ENCODE measurements around the gene INPP4B. TPM values are rescaled to one million over a fixed set of nuclear protein-coding genes. Genes with fewer than 3 reads are reported as not detected.

INPP4B gene
- total RNA-seq, 4 donors from 2014 or later, result 38.9 to 48.7 (median 44.2) TPM

DNA sequence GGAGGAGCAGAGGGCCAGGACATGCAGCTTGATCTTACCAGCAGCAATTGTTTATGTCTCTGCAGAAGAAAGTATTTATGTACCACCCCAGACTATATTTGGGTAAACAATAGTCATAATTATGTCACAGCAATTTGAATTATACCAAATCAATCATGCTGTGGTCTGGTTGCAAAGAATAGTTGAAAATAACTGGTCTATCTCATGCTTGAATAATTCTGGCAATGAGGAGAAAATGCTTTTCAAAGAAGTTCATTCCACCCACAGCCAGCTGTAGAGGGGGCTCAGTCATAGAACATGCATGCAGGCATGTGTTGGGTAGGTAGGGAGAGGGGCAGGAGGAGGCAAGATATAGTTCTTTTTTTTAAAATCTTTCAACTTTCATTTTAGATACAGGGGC is 810.5 kb downstream of the INPP4B start:
- H3K9me3 ChIP-seq, result no peaks in the 10 kb centered on the region
- H3K27me3 ChIP-seq, result no peaks in the 10 kb centered on the region
- no peak for DNase-seq
- no peaks in the 10 kb centered on the region for H3K36me3 ChIP-seq
- H3K4me1 ChIP-seq, result no peaks in the 10 kb centered on the region
- H3K4me3 ChIP-seq, result no peak overlapping the region
- no peak overlapping the region for H3K27ac ChIP-seq
- TF ChIP-seq POLR2A (IDR thresholded peaks at IDR 0.05), result no peak
- TF ChIP-seq, protein P1, sequence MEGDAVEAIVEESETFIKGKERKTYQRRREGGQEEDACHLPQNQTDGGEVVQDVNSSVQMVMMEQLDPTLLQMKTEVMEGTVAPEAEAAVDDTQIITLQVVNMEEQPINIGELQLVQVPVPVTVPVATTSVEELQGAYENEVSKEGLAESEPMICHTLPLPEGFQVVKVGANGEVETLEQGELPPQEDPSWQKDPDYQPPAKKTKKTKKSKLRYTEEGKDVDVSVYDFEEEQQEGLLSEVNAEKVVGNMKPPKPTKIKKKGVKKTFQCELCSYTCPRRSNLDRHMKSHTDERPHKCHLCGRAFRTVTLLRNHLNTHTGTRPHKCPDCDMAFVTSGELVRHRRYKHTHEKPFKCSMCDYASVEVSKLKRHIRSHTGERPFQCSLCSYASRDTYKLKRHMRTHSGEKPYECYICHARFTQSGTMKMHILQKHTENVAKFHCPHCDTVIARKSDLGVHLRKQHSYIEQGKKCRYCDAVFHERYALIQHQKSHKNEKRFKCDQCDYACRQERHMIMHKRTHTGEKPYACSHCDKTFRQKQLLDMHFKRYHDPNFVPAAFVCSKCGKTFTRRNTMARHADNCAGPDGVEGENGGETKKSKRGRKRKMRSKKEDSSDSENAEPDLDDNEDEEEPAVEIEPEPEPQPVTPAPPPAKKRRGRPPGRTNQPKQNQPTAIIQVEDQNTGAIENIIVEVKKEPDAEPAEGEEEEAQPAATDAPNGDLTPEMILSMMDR (IDR thresholded peaks at IDR 0.05), result no peak

DNA sequence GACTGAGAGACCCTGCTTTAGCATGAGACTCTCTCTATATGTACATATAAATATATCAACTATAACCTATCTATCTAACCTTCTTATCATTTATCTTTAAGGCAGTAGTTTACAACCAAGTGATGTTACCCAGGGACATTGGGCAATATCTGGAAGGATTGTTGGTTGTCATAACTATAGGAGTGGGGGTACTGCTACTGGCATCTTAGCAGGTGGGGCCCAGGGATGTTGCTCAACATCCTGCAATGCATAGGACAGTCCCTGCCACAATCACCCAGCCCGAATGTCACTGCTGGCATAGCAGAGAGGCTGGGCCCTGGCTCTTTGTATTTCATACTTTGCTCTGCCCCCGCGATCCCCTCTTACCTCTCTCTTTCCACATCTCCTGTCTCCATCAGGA is 812.0 kb downstream of the INPP4B start:
- H3K9me3 ChIP-seq, result no peaks in the 10 kb centered on the region

DNA sequence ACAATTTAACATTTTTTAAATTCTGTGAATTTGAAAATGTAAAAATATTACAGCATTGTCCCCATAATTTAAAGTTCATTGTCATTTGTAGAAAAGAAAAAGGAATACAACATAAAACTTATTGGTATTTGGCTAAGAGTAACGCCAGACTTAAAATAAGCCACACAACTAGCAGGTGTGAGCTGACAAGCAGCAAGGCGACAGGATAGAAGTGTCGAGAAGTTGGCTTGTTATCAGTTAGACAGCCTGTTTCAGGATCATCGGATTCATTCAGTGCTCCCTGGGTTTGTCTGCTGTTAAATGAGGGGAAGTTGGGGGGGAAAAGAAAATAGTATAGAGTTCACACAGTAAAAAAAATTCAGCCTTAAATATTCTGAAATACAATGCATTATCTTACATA is 816.1 kb downstream of the INPP4B start:
- DNase-seq, result no peak
- H3K4me3 ChIP-seq, result no peak overlapping the region
- TF ChIP-seq POLR2A (IDR thresholded peaks at IDR 0.05), result no peak
- TF ChIP-seq, protein P1 (IDR thresholded peaks at IDR 0.05), result no peak
- no peak overlapping the region for H3K27ac ChIP-seq
- no peaks in the 10 kb centered on the region for H3K4me1 ChIP-seq
- no peaks in the 10 kb centered on the region for H3K9me3 ChIP-seq
- H3K36me3 ChIP-seq, result no peaks in the 10 kb centered on the region
- no peaks in the 10 kb centered on the region for H3K27me3 ChIP-seq

More for the DNA sequence above, 812.0 kb downstream of the INPP4B start:
- no peak overlapping the region for H3K27ac ChIP-seq
- no peaks in the 10 kb centered on the region for H3K36me3 ChIP-seq
- H3K4me3 ChIP-seq, result no peak overlapping the region
- H3K4me1 ChIP-seq, result no peaks in the 10 kb centered on the region
- TF ChIP-seq POLR2A (IDR thresholded peaks at IDR 0.05), result no peak
- TF ChIP-seq, protein P1 (IDR thresholded peaks at IDR 0.05), result no peak
- no peak for DNase-seq
- no peaks in the 10 kb centered on the region for H3K27me3 ChIP-seq

DNA sequence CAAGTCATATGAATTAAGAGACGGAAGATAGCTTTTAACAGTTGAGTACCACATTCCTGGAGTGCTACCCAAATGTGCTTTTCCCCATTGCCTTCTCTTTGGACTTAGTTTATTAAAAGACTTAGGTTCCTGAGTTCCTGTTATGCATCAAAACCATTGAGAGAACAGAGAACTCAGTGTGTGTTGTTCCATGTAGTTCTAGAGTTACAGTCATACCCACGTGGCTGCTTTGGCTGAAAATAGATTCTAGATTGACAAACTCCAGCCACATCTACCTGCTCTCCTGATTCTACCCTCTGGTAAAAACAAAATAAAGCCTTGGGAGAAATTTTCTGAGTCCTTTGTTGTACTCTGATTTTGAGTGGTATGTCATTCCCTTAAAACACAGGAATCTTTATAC is 824.3 kb downstream of the INPP4B start:
- no peaks in the 10 kb centered on the region for H3K27me3 ChIP-seq
- H3K4me1 ChIP-seq, result no peaks in the 10 kb centered on the region
- no peak overlapping the region for H3K27ac ChIP-seq
- H3K4me3 ChIP-seq, result no peak overlapping the region
- no peaks in the 10 kb centered on the region for H3K9me3 ChIP-seq
- no peaks in the 10 kb centered on the region for H3K36me3 ChIP-seq
- TF ChIP-seq, protein P1 (IDR thresholded peaks at IDR 0.05), result no peak
- DNase-seq, result no peak

DNA sequence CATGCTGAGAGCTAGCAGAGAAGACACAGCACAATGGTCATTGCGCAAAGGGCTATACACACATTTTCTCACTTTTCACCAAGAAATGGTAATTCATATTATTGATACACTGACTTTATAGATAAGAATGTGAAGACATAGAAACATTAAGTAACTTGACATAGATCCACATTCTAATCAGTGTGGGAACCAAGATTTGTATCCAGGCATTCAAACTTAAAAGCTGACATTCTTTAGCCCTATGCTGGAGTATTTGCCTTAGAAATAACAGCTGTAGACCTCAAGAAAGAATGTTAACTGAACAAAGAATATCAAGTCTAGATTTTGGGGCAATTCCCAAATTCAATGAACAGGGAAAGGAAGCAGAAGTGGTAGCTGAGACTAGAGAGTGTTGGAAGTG is 824.9 kb downstream of the INPP4B start:
- TF ChIP-seq POLR2A (IDR thresholded peaks at IDR 0.05), result no peak
- TF ChIP-seq, protein P1 (IDR thresholded peaks at IDR 0.05), result no peak
- no peak overlapping the region for H3K27ac ChIP-seq
- DNase-seq, result no peak
- no peak overlapping the region for H3K4me3 ChIP-seq
- no peaks in the 10 kb centered on the region for H3K27me3 ChIP-seq
- H3K4me1 ChIP-seq, result no peaks in the 10 kb centered on the region
- H3K36me3 ChIP-seq, result no peaks in the 10 kb centered on the region
- H3K9me3 ChIP-seq, result no peaks in the 10 kb centered on the region

DNA sequence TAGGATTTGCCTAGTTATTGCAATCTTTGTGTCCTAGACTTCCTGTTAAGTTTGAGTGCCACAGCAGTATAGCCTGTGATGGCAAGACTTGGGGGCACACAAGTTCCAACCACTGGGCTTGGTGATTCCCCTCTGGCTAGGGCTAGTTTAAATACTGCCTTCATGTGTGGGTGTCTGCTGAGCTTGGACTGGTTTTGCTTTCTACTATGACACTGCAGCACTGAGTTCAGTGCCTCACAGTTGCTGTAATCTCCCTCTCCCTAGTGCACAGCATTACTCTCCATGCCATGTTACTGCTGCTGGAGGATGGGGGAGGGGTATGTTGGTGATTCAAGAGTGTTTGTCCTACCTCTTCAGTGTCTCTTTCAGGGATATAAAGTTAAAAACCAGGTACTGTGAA is 830.1 kb downstream of the INPP4B start:
- DNase-seq, result no peak
- Histone ChIP-seq H3K4me3 (no peak overlapping the region), H3K36me3 (no peaks in the 10 kb centered on the region), H3K27me3 (no peaks in the 10 kb centered on the region), H3K9me3 (no peaks in the 10 kb centered on the region), H3K27ac (no peak overlapping the region), H3K4me1 (no peaks in the 10 kb centered on the region)
- no peak for TF ChIP-seq POLR2A (IDR thresholded peaks at IDR 0.05)
- TF ChIP-seq, protein P1 (IDR thresholded peaks at IDR 0.05), result no peak

All from Peyer's patch (tissue), 4 donors.